ENCODE measurements around the gene SLC35F1.

SLC35F1 gene

GRCh38 chr6:117927866-117928265 is 20.8 kb downstream of the SLC35F1 start:
- Histone ChIP-seq H3K4me1 (ENCODE audit: insufficient read depth, insufficient read length) (no peaks in the 10 kb centered on the region), H3K9ac (ENCODE audit: insufficient read length, low read depth) (no peak overlapping the region), H3K9me3 (ENCODE audit: insufficient read depth, low read length) (peaks cover 14% of the 10 kb centered on the region), H3K27me3 (ENCODE audit: insufficient read depth, insufficient read length) (no peaks in the 10 kb centered on the region), H3K4me3 (ENCODE audit: insufficient read length, low read depth) (no peak overlapping the region), H3K36me3 (ENCODE audit: insufficient read depth, insufficient read length, low read length) (no peaks in the 10 kb centered on the region)
- TF ChIP-seq YY1 (IDR thresholded peaks at IDR 0.05; ENCODE audit: insufficient read depth, insufficient read length) (no peak), ZNF274 (IDR thresholded peaks at IDR 0.05; ENCODE audit: low read depth, low read length) (no peak), SUZ12 (IDR thresholded peaks at IDR 0.05; ENCODE audit: extremely low read depth, insufficient read depth, insufficient read length) (no peak)
- no peak for DNase-seq (ENCODE audit: low read depth, low spot score)

GRCh38 chr6:117928833-117929232 is 21.8 kb downstream of the SLC35F1 start:
- H3K9me3 ChIP-seq (ENCODE audit: insufficient read depth, low read length), result peaks cover 14% of the 10 kb centered on the region

GRCh38 chr6:117929501-117929900 is 22.4 kb downstream of the SLC35F1 start:
- peaks cover 14% of the 10 kb centered on the region for H3K9me3 ChIP-seq (ENCODE audit: insufficient read depth, low read length)

More at GRCh38 chr6:117928833-117929232, 21.8 kb downstream of the SLC35F1 start:
- Histone ChIP-seq H3K36me3 (ENCODE audit: insufficient read depth, insufficient read length, low read length) (no peaks in the 10 kb centered on the region), H3K27me3 (ENCODE audit: insufficient read depth, insufficient read length) (no peaks in the 10 kb centered on the region), H3K4me1 (ENCODE audit: insufficient read depth, insufficient read length) (no peaks in the 10 kb centered on the region), H3K9ac (ENCODE audit: insufficient read length, low read depth) (no peak overlapping the region), H3K4me3 (ENCODE audit: insufficient read length, low read depth) (no peak overlapping the region)
- TF ChIP-seq SUZ12 (IDR thresholded peaks at IDR 0.05; ENCODE audit: extremely low read depth, insufficient read depth, insufficient read length) (no peak), ZNF274 (IDR thresholded peaks at IDR 0.05; ENCODE audit: low read depth, low read length) (no peak), YY1 (IDR thresholded peaks at IDR 0.05; ENCODE audit: insufficient read depth, insufficient read length) (no peak)
- no peak for DNase-seq (ENCODE audit: low read depth, low spot score)

GRCh38 chr6:117930645-117931044 is 23.6 kb downstream of the SLC35F1 start:
- DNase-seq (ENCODE audit: low read depth, low spot score), result no peak
- Histone ChIP-seq H3K4me3 (ENCODE audit: insufficient read length, low read depth) (no peak overlapping the region), H3K9me3 (ENCODE audit: insufficient read depth, low read length) (peaks cover 14% of the 10 kb centered on the region), H3K9ac (ENCODE audit: insufficient read length, low read depth) (no peak overlapping the region), H3K36me3 (ENCODE audit: insufficient read depth, insufficient read length, low read length) (no peaks in the 10 kb centered on the region), H3K27me3 (ENCODE audit: insufficient read depth, insufficient read length) (no peaks in the 10 kb centered on the region), H3K4me1 (ENCODE audit: insufficient read depth, insufficient read length) (no peaks in the 10 kb centered on the region)
- TF ChIP-seq YY1 (IDR thresholded peaks at IDR 0.05; ENCODE audit: insufficient read depth, insufficient read length) (no peak), ZNF274 (IDR thresholded peaks at IDR 0.05; ENCODE audit: low read depth, low read length) (no peak), SUZ12 (IDR thresholded peaks at IDR 0.05; ENCODE audit: extremely low read depth, insufficient read depth, insufficient read length) (no peak)

More at GRCh38 chr6:117929501-117929900, 22.4 kb downstream of the SLC35F1 start:
- no peaks in the 10 kb centered on the region for H3K36me3 ChIP-seq (ENCODE audit: insufficient read depth, insufficient read length, low read length)
- no peak for TF ChIP-seq ZNF274 (IDR thresholded peaks at IDR 0.05; ENCODE audit: low read depth, low read length)
- no peak for TF ChIP-seq YY1 (IDR thresholded peaks at IDR 0.05; ENCODE audit: insufficient read depth, insufficient read length)
- TF ChIP-seq SUZ12 (IDR thresholded peaks at IDR 0.05; ENCODE audit: extremely low read depth, insufficient read depth, insufficient read length), result no peak
- no peaks in the 10 kb centered on the region for H3K27me3 ChIP-seq (ENCODE audit: insufficient read depth, insufficient read length)
- DNase-seq (ENCODE audit: low read depth, low spot score), result no peak
- H3K4me3 ChIP-seq (ENCODE audit: insufficient read length, low read depth), result no peak overlapping the region
- no peaks in the 10 kb centered on the region for H3K4me1 ChIP-seq (ENCODE audit: insufficient read depth, insufficient read length)
- H3K9ac ChIP-seq (ENCODE audit: insufficient read length, low read depth), result no peak overlapping the region

GRCh38 chr6:117932001-117932400 is 24.9 kb downstream of the SLC35F1 start:
- TF ChIP-seq ZNF274 (IDR thresholded peaks at IDR 0.05; ENCODE audit: low read depth, low read length), result no peak
- TF ChIP-seq SUZ12 (IDR thresholded peaks at IDR 0.05; ENCODE audit: extremely low read depth, insufficient read depth, insufficient read length), result no peak
- TF ChIP-seq YY1 (IDR thresholded peaks at IDR 0.05; ENCODE audit: insufficient read depth, insufficient read length), result no peak
- no peak overlapping the region for H3K9ac ChIP-seq (ENCODE audit: insufficient read length, low read depth)
- no peaks in the 10 kb centered on the region for H3K4me1 ChIP-seq (ENCODE audit: insufficient read depth, insufficient read length)
- H3K36me3 ChIP-seq (ENCODE audit: insufficient read depth, insufficient read length, low read length), result no peaks in the 10 kb centered on the region
- DNase-seq (ENCODE audit: low read depth, low spot score), result no peak
- peaks cover 14% of the 10 kb centered on the region for H3K9me3 ChIP-seq (ENCODE audit: insufficient read depth, low read length)
- no peaks in the 10 kb centered on the region for H3K27me3 ChIP-seq (ENCODE audit: insufficient read depth, insufficient read length)
- no peak overlapping the region for H3K4me3 ChIP-seq (ENCODE audit: insufficient read length, low read depth)

GRCh38 chr6:117932676-117933075 is 25.6 kb downstream of the SLC35F1 start:
- no peak for TF ChIP-seq YY1 (IDR thresholded peaks at IDR 0.05; ENCODE audit: insufficient read depth, insufficient read length)
- no peak for TF ChIP-seq ZNF274 (IDR thresholded peaks at IDR 0.05; ENCODE audit: low read depth, low read length)
- TF ChIP-seq SUZ12 (IDR thresholded peaks at IDR 0.05; ENCODE audit: extremely low read depth, insufficient read depth, insufficient read length), result no peak
- Histone ChIP-seq H3K36me3 (ENCODE audit: insufficient read depth, insufficient read length, low read length) (no peaks in the 10 kb centered on the region), H3K27me3 (ENCODE audit: insufficient read depth, insufficient read length) (no peaks in the 10 kb centered on the region), H3K4me3 (ENCODE audit: insufficient read length, low read depth) (no peak overlapping the region), H3K9me3 (ENCODE audit: insufficient read depth, low read length) (peaks cover 14% of the 10 kb centered on the region), H3K4me1 (ENCODE audit: insufficient read depth, insufficient read length) (no peaks in the 10 kb centered on the region), H3K9ac (ENCODE audit: insufficient read length, low read depth) (no peak overlapping the region)
- no peak for DNase-seq (ENCODE audit: low read depth, low spot score)

- no peak overlapping the region for H3K9ac ChIP-seq (ENCODE audit: insufficient read length, low read depth)
- no peak overlapping the region for H3K4me3 ChIP-seq (ENCODE audit: insufficient read length, low read depth)
- TF ChIP-seq SUZ12 (IDR thresholded peaks at IDR 0.05; ENCODE audit: extremely low read depth, insufficient read depth, insufficient read length) (no peak), YY1 (IDR thresholded peaks at IDR 0.05; ENCODE audit: insufficient read depth, insufficient read length) (no peak), ZNF274 (IDR thresholded peaks at IDR 0.05; ENCODE audit: low read depth, low read length) (no peak)
- no peaks in the 10 kb centered on the region for H3K4me1 ChIP-seq (ENCODE audit: insufficient read depth, insufficient read length)
- H3K27me3 ChIP-seq (ENCODE audit: insufficient read depth, insufficient read length), result no peaks in the 10 kb centered on the region
- H3K9me3 ChIP-seq (ENCODE audit: insufficient read depth, low read length), result peaks cover 13% of the 10 kb centered on the region
- no peaks in the 10 kb centered on the region for H3K36me3 ChIP-seq (ENCODE audit: insufficient read depth, insufficient read length, low read length)
- no peak for DNase-seq (ENCODE audit: low read depth, low spot score)
These were observed 26.4 kb downstream of the SLC35F1 start for GRCh38 chr6:117933471-117933870.
